GM19043 (cell line): ENCODE data around the gene ADIG.

Experiments used
- ATAC-seq: cut with Tn5 transposase; IDR thresholded peaks from one replicate; pipeline ENCODE4 v1.9.1; 2021; ENCODE audit warnings: low read depth; ENCODE audit not compliant: unreplicated experiment

Gene ADIG

GRCh38 chr20:38581013-38581412 lies at the start of gene ADIG:
Gene ADIG (plus strand): TSS chr20:38581197. CDS start chr20:38581251, 54 bp downstream.
- ATAC-seq, result no peak

DNA sequence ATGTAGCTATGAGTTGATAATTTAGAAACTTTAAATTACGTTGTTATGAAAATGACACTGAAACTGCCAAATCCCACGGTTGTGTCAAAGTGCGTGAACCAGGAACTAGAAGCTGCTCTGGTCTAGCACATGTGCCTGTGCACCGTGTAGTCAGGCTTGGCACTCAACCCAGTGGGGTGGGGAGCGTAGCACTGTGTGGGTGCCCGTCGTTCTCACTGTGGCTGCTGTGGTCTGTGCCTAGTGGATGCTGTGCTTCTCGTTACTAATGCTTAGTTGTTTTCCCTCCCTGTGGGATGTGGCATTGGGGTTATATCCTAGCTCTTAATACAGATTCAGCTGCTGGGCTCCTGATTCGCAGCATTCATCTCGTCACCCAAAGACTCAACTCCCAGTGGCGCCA lies 46.2 kb upstream of the ADIG start:
- no peak for ATAC-seq

DNA sequence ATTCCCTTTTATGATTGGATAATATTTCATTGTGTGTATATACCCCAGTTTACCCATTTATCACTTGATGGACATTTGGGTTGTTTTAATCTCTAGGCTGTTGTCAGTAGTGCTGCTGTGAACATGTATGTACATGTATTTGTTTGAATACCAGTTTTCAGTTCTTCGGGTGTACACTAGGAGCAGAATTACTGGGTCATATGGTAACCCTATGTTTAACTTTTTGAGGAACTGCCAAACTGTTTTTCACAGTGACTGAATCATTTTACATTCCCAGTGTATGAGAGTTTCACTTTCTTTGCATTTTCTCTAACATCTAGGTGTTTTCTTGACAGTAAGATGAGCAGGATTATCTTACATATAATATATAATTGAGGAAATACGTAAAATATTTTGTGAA lies 44.7 kb upstream of the ADIG start:
- ATAC-seq, result no peak

GRCh38 chr20:38537176-38537575 lies 43.8 kb upstream of the ADIG start:
- ATAC-seq, result no peak

DNA sequence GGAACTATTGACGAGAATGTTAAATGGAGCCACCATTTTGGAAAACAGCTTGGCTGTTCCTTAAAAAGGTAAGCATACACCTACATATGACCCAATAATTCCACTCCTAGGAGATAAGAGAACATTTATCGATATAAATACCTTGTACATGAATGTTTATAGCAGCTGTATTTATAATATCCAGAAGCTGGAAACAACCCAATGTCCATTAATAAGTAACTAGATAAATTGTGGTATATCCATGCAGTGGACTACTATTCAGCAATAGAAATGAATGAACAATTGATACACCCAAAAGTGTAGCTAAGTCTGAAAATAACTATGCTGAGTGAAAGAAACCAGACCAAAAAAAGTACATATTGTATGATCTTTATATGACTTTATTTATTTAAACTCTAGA lies 42.2 kb upstream of the ADIG start:
- ATAC-seq, result no peak

DNA sequence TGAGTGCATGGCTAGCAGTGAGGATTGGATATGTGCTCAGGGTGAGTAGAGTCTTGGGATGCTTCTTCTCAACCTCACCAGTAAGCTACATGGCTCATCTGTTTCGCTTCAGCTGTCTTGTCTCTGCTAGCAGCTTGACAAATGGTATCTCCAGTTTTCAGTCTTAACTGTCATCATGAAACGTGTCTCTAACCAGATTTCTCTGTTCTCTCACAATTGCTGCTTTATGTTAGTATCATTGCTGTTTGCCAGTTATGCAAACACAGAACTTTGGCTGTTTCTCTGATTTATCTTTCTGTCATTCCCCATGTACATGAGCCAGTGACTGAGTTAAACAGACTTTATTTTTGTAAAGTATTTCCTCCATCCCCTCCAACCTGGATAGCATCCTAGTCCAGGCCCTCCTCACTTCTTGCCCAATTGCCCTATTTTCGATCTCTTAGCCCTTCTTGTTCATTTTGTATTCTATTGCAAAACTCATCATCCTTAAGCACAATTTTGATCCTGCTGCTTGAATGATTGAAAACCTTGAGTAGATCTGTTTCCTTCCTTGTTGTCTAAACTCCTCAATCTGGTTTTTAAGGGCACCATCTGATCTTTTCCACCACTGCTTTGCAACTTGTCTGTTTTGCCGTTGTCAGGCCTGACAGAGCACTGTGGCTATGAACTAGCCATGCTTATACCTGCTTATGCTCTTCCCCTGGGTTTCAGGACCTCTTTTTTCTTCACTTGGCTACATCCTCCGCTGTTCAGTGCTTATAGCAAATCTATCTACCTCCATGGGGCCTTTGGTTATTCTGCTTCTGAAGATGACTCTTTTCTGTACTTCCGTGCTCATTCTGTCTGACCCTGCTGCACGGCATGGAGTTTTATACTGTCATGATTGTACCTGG lies 37.7 kb upstream of the ADIG start:
- no peak for ATAC-seq

GRCh38 chr20:38545771-38546170 lies 35.2 kb upstream of the ADIG start:
- no peak for ATAC-seq

DNA sequence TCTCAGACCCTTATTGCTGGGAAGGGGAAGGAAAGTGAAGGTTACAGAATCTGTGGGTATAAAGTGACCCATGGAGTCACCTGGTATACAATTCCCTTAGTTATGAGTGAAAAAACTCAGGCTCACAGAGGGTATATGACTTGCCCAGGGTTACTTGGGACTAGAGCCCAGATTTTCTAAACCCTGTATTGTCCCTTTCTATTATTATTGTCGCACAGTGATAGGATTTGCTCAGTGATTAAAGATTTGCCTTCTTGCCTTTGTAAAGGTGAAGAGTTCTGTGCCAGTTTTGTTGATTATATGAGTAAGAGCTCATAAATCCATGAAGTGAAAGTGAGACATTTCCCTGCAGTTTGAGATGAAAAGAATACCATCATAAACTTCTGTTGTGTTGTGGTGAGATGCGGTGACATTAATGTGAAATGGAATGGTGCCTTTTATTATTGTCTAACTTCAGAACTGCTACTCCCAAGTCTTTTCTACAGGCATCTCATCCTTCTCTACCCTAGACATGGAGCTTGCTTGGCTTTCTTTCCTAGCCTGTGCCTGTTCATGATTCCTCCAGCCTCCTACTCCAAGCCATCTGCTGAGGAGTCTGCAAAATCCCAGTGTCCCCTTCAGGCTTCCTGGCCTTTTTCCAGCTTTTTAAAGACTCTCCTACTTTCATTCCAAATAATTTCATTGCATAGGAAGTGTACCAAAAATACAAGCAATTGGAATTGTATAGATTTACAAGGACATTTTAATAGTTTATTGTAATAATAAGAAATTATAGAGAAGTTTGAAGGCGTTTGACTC lies 33.5 kb upstream of the ADIG start:
- no peak for ATAC-seq

DNA sequence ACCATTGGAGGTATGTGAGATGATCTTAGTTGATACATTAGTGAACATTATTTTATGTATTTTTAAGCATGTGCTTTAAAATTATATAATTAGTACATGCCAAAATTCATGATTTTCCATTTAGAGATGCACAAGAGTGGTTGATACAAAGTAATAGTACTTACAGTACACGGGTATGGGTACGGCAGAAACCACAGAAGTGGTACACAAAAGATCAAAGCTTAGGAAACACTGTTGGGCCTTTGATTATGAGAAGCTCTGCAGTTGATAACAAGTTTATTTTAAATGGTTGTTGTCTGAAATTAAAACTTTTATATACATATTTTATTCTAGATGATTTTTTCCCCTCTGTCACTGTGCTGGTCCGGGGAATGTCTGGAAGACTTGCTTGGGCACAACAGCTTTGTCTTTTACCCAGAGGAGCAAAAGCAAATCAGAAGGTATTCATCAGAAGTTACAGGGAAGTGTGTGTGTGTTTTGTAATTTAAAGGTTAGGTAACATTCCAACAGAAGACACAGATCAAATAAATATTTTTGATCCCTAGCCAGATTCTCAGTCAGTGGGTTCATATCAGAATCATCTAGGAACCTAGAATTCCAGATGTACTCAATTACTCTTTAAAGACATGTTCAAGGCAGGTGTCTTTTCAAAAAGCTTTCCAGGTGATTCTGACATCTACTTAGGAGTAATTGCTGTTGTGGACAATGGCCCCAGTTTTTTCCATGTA lies 32.5 kb upstream of the ADIG start:
- ATAC-seq, result no peak

DNA sequence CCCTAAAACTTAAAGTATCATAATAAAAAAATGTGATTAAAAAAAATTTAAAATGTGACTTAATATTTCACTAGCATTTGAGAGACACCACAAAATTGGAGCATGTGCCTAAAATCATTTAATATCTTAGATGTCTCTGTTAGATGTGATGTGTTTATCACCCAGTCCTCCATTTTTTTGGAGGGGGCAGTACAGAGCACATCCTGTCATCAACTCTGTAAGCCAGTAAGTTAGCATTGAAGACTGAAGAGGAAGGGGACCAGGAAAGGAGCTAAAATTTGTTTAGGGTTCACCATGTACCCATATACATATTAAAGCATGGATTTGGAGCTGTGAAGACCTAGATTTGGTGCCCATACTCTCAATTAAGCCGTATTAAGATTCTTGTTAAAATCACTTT lies 30.7 kb upstream of the ADIG start:
- ATAC-seq, result no peak

DNA sequence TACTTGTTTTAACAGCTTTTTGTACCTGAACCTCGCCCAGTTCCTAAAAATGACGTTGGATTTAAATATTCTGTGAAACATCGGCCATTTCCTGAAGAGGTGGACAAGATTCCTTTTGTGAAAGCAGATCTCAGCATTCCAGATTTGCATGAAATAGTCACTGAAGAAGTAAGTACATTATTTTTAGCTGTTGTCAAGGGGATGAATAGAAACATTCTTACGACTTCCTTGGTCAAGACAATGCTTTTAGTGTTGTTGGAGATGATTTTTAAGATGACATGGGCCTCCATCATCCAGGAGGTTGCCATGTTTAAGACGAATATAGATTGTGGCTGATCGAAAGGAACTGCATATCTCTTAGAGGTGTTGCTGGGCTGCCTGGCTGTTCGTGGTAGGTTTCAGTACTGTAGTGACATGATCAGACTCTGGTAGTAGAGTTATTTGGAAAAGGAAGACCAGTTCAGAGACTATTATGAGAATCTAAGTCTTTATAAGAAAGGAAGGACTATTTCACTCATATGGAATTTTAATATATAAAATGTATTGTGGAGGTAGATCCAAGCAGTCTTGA lies 29.9 kb upstream of the ADIG start:
- ATAC-seq, result no peak

DNA sequence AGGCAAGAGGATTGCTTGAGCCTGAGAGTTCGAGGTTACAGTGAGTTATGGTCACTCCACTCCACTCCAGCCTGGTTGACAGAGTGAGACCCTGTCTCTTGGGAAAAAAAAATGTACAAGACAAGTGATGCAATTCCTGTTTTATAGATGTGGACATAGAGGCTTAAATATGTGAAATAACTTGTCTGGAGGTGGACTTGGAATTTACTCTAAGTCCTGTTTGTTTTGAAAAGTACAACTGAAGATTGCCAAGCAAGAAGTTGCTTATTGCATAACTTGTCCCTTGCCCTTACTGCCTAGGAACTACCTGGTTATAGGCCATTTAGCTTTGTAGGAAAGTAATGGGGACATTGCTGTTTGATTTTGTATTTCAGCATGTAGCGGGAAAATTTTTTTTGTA lies 26.0 kb upstream of the ADIG start:
- ATAC-seq, result no peak

DNA sequence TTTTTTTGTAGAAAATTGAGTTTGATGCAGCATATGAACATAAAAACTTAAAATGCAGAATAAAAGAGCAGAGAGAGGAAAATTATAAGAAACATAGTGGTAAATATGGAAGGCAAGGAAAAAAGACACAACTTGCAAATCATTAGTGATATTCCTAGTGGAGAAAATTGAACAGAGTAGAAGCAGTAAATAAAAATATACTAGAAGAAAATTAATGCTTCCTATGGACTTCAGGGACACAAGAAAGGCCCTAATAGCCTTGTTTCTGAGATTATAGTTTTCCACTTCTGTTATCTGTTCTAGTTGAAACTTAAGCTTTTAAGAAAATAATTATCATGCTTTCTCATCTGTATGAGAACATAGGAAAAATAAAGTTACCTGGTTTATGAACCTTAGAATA lies 25.6 kb upstream of the ADIG start:
- no peak for ATAC-seq

- no peak for ATAC-seq
These were observed 23.8 kb upstream of the ADIG start for GRCh38 chr20:38557174-38557573.

GRCh38 chr20:38558596-38559360 lies 22.2 kb upstream of the ADIG start:
- no peak for ATAC-seq

DNA sequence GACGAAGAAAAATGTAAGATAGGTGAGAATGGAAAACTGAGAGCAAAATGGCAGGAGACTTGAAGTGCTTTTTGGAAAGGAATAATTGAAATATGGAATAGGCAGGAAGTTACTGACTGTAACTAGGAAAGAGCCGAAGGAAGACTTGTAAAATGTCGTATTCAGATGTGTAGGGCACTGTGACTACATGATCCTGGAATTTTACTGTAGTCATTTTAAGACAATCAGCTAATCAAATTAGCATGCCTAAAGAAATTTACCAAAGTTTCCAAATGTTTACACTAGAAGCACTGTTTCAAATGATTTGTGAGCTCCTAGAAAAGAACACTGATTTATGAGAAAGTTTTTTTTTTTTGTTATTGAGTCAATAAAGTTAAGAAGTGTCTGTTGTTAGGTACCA lies 21.2 kb upstream of the ADIG start:
- ATAC-seq, result no peak

- no peak for ATAC-seq
These were observed 17.1 kb upstream of the ADIG start for GRCh38 chr20:38563802-38564431.

- no peak for ATAC-seq
These were observed 16.3 kb upstream of the ADIG start for GRCh38 chr20:38564680-38565079.

DNA sequence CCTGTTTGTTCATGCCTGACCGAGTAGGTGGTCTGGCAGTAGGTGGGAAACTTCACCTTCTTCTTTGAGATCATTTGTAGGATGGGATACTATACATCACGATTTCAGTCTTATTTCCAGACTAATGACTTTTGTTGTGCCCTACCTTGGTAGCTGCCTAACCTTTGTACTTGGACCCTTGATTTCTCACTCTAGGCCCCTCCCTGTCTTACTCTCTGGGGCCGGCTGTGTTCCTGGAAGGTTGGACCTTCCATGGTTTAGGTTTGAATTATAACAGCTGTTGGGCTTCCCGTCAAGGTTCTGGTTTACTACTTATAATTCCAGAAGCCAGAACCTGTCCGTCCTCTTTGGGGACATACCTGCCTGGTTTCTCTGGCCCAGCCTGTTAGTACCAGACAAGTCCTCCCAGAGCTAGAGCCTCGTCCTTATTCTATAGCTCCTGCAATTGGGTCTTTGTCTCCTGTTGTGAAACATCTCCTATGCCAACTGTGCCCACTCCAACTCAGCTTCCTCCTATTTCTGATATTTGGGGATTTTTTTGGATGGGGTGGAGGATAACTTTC lies 14.9 kb upstream of the ADIG start:
- ATAC-seq, result no peak
